Hematopoietic multipotent progenitor cell treated with erythropoietin and hydrocortisone succinate and interleukin-3 and kit ligand, for 17 days (in vitro differentiated cells): ENCODE measurements around the gene C3orf49.

Experiments used
- DNase-seq: peaks from one replicate; pipeline ENCODE4 v3.0.0-alpha.2; 2015; ENCODE audit warnings: low spot score

Gene C3orf49

GRCh38 chr3:63886858-63887257 is 67.8 kb downstream of the C3orf49 start:
- DNase-seq: no peak

DNA sequence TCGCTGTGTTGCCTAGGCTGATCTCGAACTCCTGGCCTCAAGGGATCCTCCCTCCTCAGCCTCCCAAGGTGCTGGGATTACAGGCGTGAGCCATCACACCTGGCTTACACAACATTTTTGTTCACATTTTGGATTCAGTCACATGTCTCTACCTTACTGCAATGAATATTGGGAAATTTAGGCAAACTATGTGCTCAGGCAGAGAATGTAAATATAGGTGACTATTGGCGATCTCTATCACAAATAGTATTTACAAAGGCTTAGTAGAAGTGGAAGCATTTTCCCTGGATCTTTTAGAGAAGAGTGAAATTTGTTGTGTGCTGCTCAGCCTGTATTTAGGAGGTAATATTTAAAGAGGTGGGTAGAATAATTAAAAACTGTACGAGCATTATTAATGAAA is 72.4 kb downstream of the C3orf49 start:
- DNase-seq: no peak

DNA sequence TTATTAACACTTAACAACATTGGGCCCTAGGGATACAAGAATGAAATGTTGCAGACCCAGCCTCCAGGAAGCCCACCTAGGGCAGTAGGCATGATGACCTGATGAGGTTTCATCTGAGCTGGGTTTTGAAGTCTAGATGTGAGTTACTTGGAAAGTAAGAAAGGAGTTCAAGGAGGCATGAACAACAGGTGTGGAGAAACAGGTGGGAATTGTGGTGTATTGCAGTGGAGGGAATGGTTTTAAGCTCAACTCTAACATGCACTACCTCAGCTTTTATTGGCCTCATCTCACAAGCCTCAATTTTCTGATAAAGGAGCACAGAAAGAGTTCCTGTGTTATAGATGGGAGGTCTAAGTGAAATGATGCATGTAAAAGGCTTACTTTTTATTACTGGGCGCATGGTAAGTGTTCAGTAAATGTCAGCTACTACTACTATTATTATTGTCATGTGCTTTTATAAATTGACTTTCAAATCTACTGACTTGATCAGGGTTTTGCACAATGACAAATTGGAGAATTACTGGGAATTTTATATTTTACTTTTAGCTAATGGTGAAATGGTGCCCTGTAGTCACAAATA is 73.8 kb downstream of the C3orf49 start:
- DNase-seq: no peak

DNA sequence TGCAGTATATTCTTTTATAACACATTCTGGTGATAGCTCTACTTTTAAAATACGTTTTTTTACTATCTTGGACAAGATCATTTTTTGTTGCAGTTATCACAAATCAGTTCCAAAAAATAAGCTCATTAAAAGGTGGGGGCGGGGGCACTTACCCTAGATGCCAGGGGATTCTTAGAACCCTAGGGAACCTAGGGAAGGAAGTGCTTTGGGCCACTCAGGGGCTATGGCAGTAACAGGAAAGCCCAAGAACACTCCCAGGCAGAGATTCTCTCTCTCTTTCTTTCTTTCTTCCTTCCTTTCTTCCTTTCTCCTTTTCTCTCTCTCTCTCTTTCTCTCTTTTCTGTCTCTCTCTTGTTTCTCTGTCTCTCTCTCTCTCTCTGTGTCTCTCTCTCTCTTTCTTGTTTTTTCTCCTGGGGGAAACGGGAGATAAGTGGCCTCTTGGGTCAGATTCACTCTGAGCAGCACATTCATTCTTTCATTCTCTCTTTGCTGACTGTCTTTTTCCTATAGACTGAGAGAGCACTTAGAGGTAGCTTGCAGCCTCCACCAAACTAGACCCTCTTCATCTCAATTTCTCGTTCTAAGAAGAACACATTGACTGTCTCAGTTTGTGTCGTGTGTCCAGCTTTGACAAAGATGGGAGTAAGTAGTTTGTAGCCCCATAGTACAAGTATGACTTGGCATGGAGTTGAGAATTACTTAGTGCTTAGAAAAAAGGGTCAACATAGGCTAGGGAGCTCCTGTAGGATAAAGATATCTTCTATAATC is 76.5 kb downstream of the C3orf49 start:
- no peak for DNase-seq

DNA sequence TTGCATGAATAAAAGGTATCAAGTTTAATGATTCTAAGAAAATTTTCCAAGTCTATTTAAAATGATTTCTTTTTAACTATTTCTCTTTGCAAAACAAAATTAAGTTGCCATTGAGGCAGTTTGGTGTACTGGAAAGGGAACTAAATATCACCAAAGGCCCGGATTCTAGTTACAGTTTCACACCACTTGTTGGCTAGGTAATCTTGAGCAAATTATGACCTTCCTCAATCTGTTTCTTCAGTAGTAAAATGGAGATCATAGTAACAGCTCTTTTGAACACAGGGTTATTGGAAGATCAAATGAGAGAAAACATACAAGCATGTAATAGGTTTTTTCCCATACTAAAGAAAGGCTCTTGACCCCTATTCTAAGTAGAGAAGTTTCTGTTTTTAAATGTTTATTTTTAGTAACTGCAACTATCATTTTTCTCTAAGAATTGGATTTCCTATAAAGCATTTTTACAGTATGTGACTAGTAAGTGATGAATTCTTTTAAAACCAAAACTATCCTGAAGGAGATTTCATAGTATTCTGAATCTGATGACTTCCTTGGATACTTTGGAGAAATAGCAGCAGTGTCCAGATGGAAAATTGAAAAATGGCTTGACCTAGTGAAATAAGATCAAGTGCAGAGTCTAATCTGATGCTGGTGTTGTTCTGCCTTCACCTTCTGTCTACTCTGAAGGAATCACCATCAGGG is 77.4 kb downstream of the C3orf49 start:
- no peak for DNase-seq
